Daoy (cell line): ENCODE measurements around the gene PDE3A. TPM values are rescaled to one million over a fixed set of nuclear protein-coding genes. Genes with fewer than 3 reads are reported as not detected.
"Not testable (repeated sequence)": the region's sequence is repeated elsewhere in the genome, so short reads cannot be mapped to it uniquely, and the experiment has no call there.

Experiments used
- DNase-seq: peaks from one replicate; pipeline ENCODE4 v3.0.0-alpha.2; 2015; ENCODE audit warnings: low read depth
- total RNA-seq: library from RNA; depleted of rRNA; stranded (reverse); fragments of >200 nt; shearing (Covaris generic); gene quantifications from 2 replicates; pipeline ENCODE4 v1.2.3, GENCODE V29; 2014

The PDE3A gene
- total RNA-seq, 1 experiment from 2014 or later, result 0.17 TPM

- not testable (repeated sequence) for DNase-seq
These were observed 183.6 kb downstream of the PDE3A start for GRCh38 chr12:20551742-20552442.

- not testable (repeated sequence) for DNase-seq
These were observed 184.2 kb downstream of the PDE3A start for GRCh38 chr12:20552586-20552985.

GRCh38 chr12:20555015-20555414 lies 186.7 kb downstream of the PDE3A start:
- DNase-seq, result no peak

- no peak for DNase-seq
These were observed 187.4 kb downstream of the PDE3A start for GRCh38 chr12:20555771-20556170.

- DNase-seq, result no peak
These were observed 188.8 kb downstream of the PDE3A start for GRCh38 chr12:20557096-20557495.

GRCh38 chr12:20560935-20561334 lies 192.6 kb downstream of the PDE3A start:
- no peak for DNase-seq

GRCh38 chr12:20561871-20562270 lies 193.5 kb downstream of the PDE3A start:
- no peak for DNase-seq

- DNase-seq, result no peak
These were observed 199.1 kb downstream of the PDE3A start for GRCh38 chr12:20567413-20567812.

GRCh38 chr12:20572451-20572850 lies 204.1 kb downstream of the PDE3A start:
- DNase-seq, result no peak

GRCh38 chr12:20576528-20576927 lies 208.2 kb downstream of the PDE3A start:
- no peak for DNase-seq

GRCh38 chr12:20577054-20577453 lies 208.7 kb downstream of the PDE3A start:
- DNase-seq, result no peak

GRCh38 chr12:20578142-20578541 lies 209.8 kb downstream of the PDE3A start:
- DNase-seq, result no peak

- DNase-seq, result no peak
These were observed 216.8 kb downstream of the PDE3A start for GRCh38 chr12:20585055-20585625.

- DNase-seq, result no peak
These were observed 217.6 kb downstream of the PDE3A start for GRCh38 chr12:20585913-20586312.

GRCh38 chr12:20588042-20588441 lies 219.7 kb downstream of the PDE3A start:
- no peak for DNase-seq

- DNase-seq, result no peak
These were observed 222.2 kb downstream of the PDE3A start for GRCh38 chr12:20590570-20590969.

- no peak for DNase-seq
These were observed 224.2 kb downstream of the PDE3A start for GRCh38 chr12:20592556-20592955.

- DNase-seq, result no peak
These were observed 225.3 kb downstream of the PDE3A start for GRCh38 chr12:20593611-20594010.

GRCh38 chr12:20596061-20596460 lies 227.7 kb downstream of the PDE3A start:
- DNase-seq, result no peak

- no peak for DNase-seq
These were observed 231.4 kb downstream of the PDE3A start for GRCh38 chr12:20599757-20600156.

- DNase-seq, result no peak
These were observed 233.4 kb downstream of the PDE3A start for GRCh38 chr12:20601668-20602280.

- DNase-seq, result no peak
These were observed 234.5 kb downstream of the PDE3A start for GRCh38 chr12:20602641-20603391.
